Erythroblast (primary cell): ENCODE measurements around the gene PPP2R5B.

Experiments used
- GATA1 ChIP-seq: IDR thresholded peaks from 2 replicates; pipeline ENCODE4 v1.6.1; 2011; ENCODE audit warnings: low read depth, mild to moderate bottlenecking, control low read depth, low read length, moderate library complexity
- POLR2A ChIP-seq: IDR thresholded peaks from 2 replicates; pipeline ENCODE4 v1.6.1; 2011; ENCODE audit warnings: mild to moderate bottlenecking, low read length

DNA sequence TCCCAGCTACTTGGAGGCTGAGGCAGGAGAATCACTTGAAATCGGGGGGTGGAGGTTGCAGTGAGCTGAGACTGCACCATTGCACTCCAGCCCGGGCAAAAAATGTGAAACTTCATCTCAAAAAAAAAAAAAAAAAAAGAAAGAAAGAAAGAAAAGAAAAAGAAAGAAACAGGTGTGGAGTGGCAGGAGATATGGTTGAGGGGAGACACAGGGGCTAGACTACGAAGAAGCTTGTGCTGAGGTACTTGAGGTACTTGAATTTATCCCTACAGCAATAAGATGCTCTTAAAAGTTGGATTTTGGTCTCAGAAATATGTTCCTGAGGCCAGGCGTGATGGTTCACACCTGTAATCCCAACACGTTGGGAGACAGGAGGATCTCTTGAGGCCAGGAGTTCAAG lies 49.6 kb downstream of the PPP2R5B start:
- TF ChIP-seq POLR2A = no peak
- TF ChIP-seq GATA1 = no peak
